Vagina (tissue), 2 donors: ENCODE data around the gene PHOSPHO1.

ENCODE experiments used
- POLR2AphosphoS5 ChIP-seq, 2 donors: sonication (generic); formaldehyde crosslinking; IDR thresholded peaks; one replicate each; pipeline ENCODE4 v1.9.0; 2017; ENCODE audit warnings: antibody characterized with exemption in 2 of 2, mild to moderate bottlenecking in 2 of 2, low read depth in 1 of 2; ENCODE audit not compliant: insufficient read depth in 1 of 2
- TF ChIP-seq, protein P1 (sequence below), 3 experiments: fragments of 450-650 bp in 2 of 3; fragments of 200-600 bp in 1 of 3; sonication (generic) in 1 of 3; IDR thresholded peaks; one replicate each; pipeline ENCODE4 v1.5.1; 2017 to 2019; ENCODE audit warnings: antibody characterized with exemption in 3 of 3, mild to moderate bottlenecking in 2 of 3, moderate library complexity in 2 of 3

DNA sequence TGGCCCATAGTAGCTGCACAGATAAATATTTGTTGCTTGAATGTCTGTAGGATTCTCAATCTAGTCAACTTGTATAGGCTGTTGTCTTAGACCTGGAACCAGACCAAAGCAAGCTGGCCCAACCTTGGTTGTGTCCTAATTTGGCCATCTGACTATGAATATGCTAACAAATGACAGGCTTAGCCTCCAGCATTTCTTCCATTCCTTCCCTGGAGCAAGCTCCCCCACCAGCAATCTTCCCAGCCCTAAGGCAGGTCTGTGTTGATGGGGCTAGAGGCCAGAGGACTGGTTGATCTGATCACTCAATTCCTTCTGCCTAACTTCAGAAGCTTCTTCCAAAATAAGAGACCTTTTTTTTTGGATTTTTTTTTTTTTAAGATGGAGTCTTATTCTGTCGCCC is 9.4 kb upstream of the PHOSPHO1 start:
- TF ChIP-seq, protein P1, sequence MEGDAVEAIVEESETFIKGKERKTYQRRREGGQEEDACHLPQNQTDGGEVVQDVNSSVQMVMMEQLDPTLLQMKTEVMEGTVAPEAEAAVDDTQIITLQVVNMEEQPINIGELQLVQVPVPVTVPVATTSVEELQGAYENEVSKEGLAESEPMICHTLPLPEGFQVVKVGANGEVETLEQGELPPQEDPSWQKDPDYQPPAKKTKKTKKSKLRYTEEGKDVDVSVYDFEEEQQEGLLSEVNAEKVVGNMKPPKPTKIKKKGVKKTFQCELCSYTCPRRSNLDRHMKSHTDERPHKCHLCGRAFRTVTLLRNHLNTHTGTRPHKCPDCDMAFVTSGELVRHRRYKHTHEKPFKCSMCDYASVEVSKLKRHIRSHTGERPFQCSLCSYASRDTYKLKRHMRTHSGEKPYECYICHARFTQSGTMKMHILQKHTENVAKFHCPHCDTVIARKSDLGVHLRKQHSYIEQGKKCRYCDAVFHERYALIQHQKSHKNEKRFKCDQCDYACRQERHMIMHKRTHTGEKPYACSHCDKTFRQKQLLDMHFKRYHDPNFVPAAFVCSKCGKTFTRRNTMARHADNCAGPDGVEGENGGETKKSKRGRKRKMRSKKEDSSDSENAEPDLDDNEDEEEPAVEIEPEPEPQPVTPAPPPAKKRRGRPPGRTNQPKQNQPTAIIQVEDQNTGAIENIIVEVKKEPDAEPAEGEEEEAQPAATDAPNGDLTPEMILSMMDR (IDR thresholded peaks at IDR 0.05), result no peak
- no peak for TF ChIP-seq POLR2AphosphoS5 (IDR thresholded peaks at IDR 0.05; ENCODE audit: insufficient read depth in 1 of 2, low read depth in 1 of 2)
